Neural cell (in vitro differentiated cells): Measurements from ENCODE around the gene RBM10. TPM values are rescaled to one million over a fixed set of nuclear protein-coding genes. Genes with fewer than 3 reads are reported as not detected.
A peak's percentile ranks its signal among the peaks of the same experiment; 100 is the strongest.

Experiments
- H2AFZ ChIP-seq: fragments of 200-600, 300-800 bp; sonication (generic), shearing (Covaris generic); 2 replicates; pipeline ENCODE4 v1.6.0; 2014; ENCODE audit warnings: low read depth, mild to moderate bottlenecking, antibody characterized with exemption, low read length, moderate library complexity
- H3F3A ChIP-seq: fragments of 200-600 bp; shearing (Covaris generic); 2 replicates; pipeline ENCODE4 v1.6.1; 2016; ENCODE audit warnings: mild to moderate bottlenecking, moderate library complexity, mixed read lengths, antibody characterized with exemption, low read length; ENCODE audit not compliant: insufficient read depth, poor library complexity, severe bottlenecking
- H3K27ac ChIP-seq: fragments of 200-600, 300-800 bp; sonication (generic), shearing (Covaris generic); 2 replicates; pipeline ENCODE4 v1.5.1; 2014; ENCODE audit warnings: mild to moderate bottlenecking, low read length, moderate library complexity
- H3K27me3 ChIP-seq: fragments of 300-800, 200-600 bp; sonication (generic), shearing (Covaris generic); 2 replicates; pipeline ENCODE4 v1.6.0; 2014; ENCODE audit warnings: mild to moderate bottlenecking, low read depth, low read length, moderate library complexity; ENCODE audit not compliant: insufficient read depth
- H3K36me3 ChIP-seq: fragments of 300-800, 200-600 bp; sonication (generic), shearing (Covaris generic); 2 replicates; pipeline ENCODE4 v1.5.1; 2014; ENCODE audit warnings: mild to moderate bottlenecking, antibody characterized with exemption, low read length, moderate library complexity; ENCODE audit not compliant: insufficient read depth
- H3K4me2 ChIP-seq: fragments of 300-800, 200-600 bp; sonication (generic), shearing (Covaris generic); 2 replicates; pipeline ENCODE4 v1.6.0; 2014; ENCODE audit warnings: mild to moderate bottlenecking, low read length
- H3K4me3 ChIP-seq: fragments of 300-800, 200-600 bp; sonication (generic), shearing (Covaris generic); 2 replicates; pipeline ENCODE4 v1.5.1; 2014; ENCODE audit warnings: mild to moderate bottlenecking, low read length, moderate library complexity
- H3K79me2 ChIP-seq: fragments of 200-600 bp; shearing (Covaris generic); replicated peaks from 2 replicates; pipeline ENCODE4 v1.6.0; 2014; ENCODE audit warnings: mild to moderate bottlenecking, low read length, moderate library complexity; ENCODE audit not compliant: insufficient read depth
- H3K9ac ChIP-seq: fragments of 300-800, 200-600 bp; sonication (generic), shearing (Covaris generic); 2 replicates; pipeline ENCODE4 v1.6.1; 2016; ENCODE audit warnings: mild to moderate bottlenecking, low read length, mixed read lengths
- H3K9me2 ChIP-seq: fragments of 200-600 bp; shearing (Covaris generic); 2 replicates; pipeline ENCODE4 v1.6.1; 2016; ENCODE audit warnings: mild to moderate bottlenecking, low read length, mixed read lengths; ENCODE audit not compliant: insufficient read depth
- H3K9me3 ChIP-seq: fragments of 200-600, 300-800 bp; sonication (generic), shearing (Covaris generic); 2 replicates; pipeline ENCODE4 v1.6.1; 2016; ENCODE audit warnings: mild to moderate bottlenecking, mixed run types, low read length, moderate library complexity, mixed read lengths
- H4K20me1 ChIP-seq: fragments of 200-600 bp; shearing (Covaris generic); 2 replicates; pipeline ENCODE4 v1.6.1; 2016; ENCODE audit warnings: mild to moderate bottlenecking, mixed run types; ENCODE audit not compliant: insufficient read depth
- CTCF ChIP-seq: fragments of 450-650 bp; IDR thresholded peaks from 2 replicates; pipeline ENCODE4 v1.5.1; 2014; ENCODE audit warnings: antibody characterized with exemption, mild to moderate bottlenecking, moderate library complexity; ENCODE audit not compliant: poor library complexity, severe bottlenecking
- EP300 ChIP-seq: fragments of 450-650 bp; conservative IDR thresholded peaks from 2 replicates; pipeline ENCODE4 v1.6.1; 2014; ENCODE audit warnings: antibody characterized with exemption, mild to moderate bottlenecking, moderate library complexity; ENCODE audit not compliant: poor library complexity, severe bottlenecking
- EZH2 ChIP-seq: fragments of 200-600, 300-800 bp; shearing (Covaris generic), sonication (generic); IDR thresholded peaks from 2 replicates; pipeline ENCODE4 v1.6.1; 2014; ENCODE audit warnings: antibody characterized with exemption, low read length, borderline replicate concordance, mild to moderate bottlenecking; ENCODE audit not compliant: insufficient read depth, poor library complexity, severe bottlenecking
- MXI1 ChIP-seq: fragments of 450-650 bp; conservative IDR thresholded peaks from 2 replicates; pipeline ENCODE4 v1.6.1; 2014; ENCODE audit warnings: antibody characterized with exemption, mild to moderate bottlenecking; ENCODE audit not compliant: poor library complexity, severe bottlenecking
- POLR2AphosphoS5 ChIP-seq: IDR thresholded peaks from 2 replicates; pipeline ENCODE4 v1.6.1; 2012
- RAD21 ChIP-seq: fragments of 450-650 bp; conservative IDR thresholded peaks from 2 replicates; pipeline ENCODE4 v1.6.1; 2014; ENCODE audit warnings: antibody characterized with exemption, mild to moderate bottlenecking, moderate library complexity
- REST ChIP-seq: IDR thresholded peaks from 2 replicates; pipeline ENCODE4 v1.6.1; 2012; ENCODE audit warnings: borderline replicate concordance
- SMC3 ChIP-seq: fragments of 450-650 bp; conservative IDR thresholded peaks from 2 replicates; pipeline ENCODE4 v1.6.1; 2014; ENCODE audit warnings: antibody characterized with exemption, mild to moderate bottlenecking, moderate library complexity; ENCODE audit not compliant: poor library complexity
- TAF1 ChIP-seq: IDR thresholded peaks from 2 replicates; pipeline ENCODE4 v1.6.1; 2012; ENCODE audit warnings: low read depth
- polyA plus RNA-seq: library from polyadenylated mRNA; depleted of rRNA; stranded (reverse); fragments of >200 nt; gene quantifications from 2 replicates; pipeline ENCODE4 v1.2.3, GENCODE V29; 2014

The RBM10 gene
- polyA plus RNA-seq, 1 donor from 2014 or later = 53.1 TPM

- H3F3A ChIP-seq = no peaks in the 10 kb centered on the region
- no peak overlapping the region for H3K9ac ChIP-seq
- H3K79me2 ChIP-seq = peaks cover 14% of the 10 kb centered on the region
- no peaks in the 10 kb centered on the region for H4K20me1 ChIP-seq
- no peak overlapping the region for H3K4me2 ChIP-seq
- no peak overlapping the region for H3K27ac ChIP-seq
- H3K4me3 ChIP-seq = no peak overlapping the region
- no peaks in the 10 kb centered on the region for H3K27me3 ChIP-seq
- H3K9me2 ChIP-seq = no peaks in the 10 kb centered on the region
- TF ChIP-seq RAD21 = no peak
- no peak for TF ChIP-seq MXI1
- TF ChIP-seq EZH2 = no peak
- TF ChIP-seq TAF1 = no peak
- no peak for TF ChIP-seq EP300
- no peak for TF ChIP-seq CTCF
- TF ChIP-seq POLR2AphosphoS5 = no peak
- no peak for TF ChIP-seq REST
- no peak for TF ChIP-seq SMC3
- no peak overlapping the region for H2AFZ ChIP-seq
- H3K9me3 ChIP-seq = no peaks in the 10 kb centered on the region
- no peaks in the 10 kb centered on the region for H3K36me3 ChIP-seq
Observed at GRCh38 chrX:47215291-47215900, 70.4 kb downstream of the RBM10 start.

- Histone ChIP-seq H3K4me2 (no peak overlapping the region), H3K79me2 (peaks cover 24% of the 10 kb centered on the region), H3F3A (no peaks in the 10 kb centered on the region), H3K27me3 (no peaks in the 10 kb centered on the region), H3K4me3 (no peak overlapping the region), H3K27ac (peak overlapping the region; percentile 75), H4K20me1 (no peaks in the 10 kb centered on the region), H2AFZ (no peak overlapping the region), H3K9me2 (no peaks in the 10 kb centered on the region), H3K36me3 (no peaks in the 10 kb centered on the region), H3K9me3 (no peaks in the 10 kb centered on the region), H3K9ac (no peak overlapping the region)
- TF ChIP-seq EP300 (no peak), EZH2 (no peak), MXI1 (no peak), RAD21 (no peak), CTCF (no peak), POLR2AphosphoS5 (no peak), REST (no peak), SMC3 (no peak), TAF1 (no peak)
Observed at GRCh38 chrX:47216393-47216925, 71.4 kb downstream of the RBM10 start.
